Retinal pigment epithelial cell (primary cell): Measurements from ENCODE around the gene UCP2.

Experiments used
- DNase-seq: peaks from one replicate; pipeline ENCODE4 v3.0.0-alpha.2; 2010; ENCODE audit warnings: low read depth
- H3K4me3 ChIP-seq: 2 replicates; pipeline ENCODE4 v1.5.1; 2011; ENCODE audit warnings: mild to moderate bottlenecking, low read length, control low read depth, moderate library complexity
- CTCF ChIP-seq: conservative IDR thresholded peaks from 2 replicates; pipeline ENCODE4 v1.5.1; 2011; ENCODE audit warnings: low read depth, low read length, control low read depth, inconsistent platforms

The UCP2 gene

GRCh38 chr11:74009675-74010305 is 27.1 kb upstream of the UCP2 start:
- H3K4me3 ChIP-seq = no peak overlapping the region
- DNase-seq = no peak
- TF ChIP-seq CTCF = no peak

- DNase-seq = no peak
- no peak for TF ChIP-seq CTCF
These were observed 26.5 kb upstream of the UCP2 start for GRCh38 chr11:74009230-74009547.

DNA sequence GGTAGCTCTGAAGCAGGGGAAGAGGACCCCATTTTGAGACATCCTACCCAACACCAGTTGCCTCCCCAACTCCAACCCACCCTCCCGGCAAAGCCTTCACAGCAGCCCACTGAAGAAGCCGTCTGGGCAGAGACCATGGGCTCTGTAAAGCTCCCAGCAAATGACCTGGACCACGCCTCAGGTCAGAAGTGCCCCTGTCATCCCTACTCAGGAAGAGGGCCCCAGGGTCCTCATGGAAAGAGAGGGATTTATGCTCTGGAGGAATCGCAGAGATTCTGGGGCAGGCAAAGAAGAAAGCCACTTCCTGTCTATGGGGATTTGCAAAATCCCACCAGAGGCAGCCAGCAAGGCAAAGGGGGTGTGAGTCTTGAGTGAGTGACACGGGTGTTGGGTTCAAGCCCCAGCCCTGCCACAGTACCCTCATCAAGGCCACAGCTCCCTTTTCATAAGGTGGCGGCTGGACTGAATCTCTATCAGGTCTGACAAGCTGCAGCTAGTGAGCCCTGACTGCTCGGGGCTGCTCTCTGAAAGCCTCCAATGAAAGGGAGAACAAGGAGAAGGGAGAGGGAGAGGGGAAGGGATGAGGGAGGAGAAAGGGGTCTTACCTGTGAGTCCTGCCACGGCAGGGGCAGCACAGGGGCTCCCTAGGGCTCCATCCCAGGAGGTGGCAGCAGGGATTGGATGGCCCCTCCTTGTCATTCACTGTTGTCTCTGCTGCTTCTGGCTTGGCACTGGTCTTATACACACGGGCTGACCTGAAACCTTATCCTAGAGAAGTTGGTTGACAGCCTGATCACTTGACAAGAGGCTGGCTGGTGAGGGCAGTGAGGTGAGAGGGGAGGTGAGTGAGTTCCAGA is 26.0 kb upstream of the UCP2 start, which contains the start of gene UCP3:
Gene UCP3, minus strand, starts transcription at position 713 of the 857 bp plus-strand sequence. CDS start 2,043 bp downstream, outside the sequence.
- DNase-seq = no peak
- TF ChIP-seq CTCF = no peak
- H3K4me3 ChIP-seq = no peak within 1 kb of the TSS

More at GRCh38 chr11:74009230-74009547, 26.5 kb upstream of the UCP2 start:
- no peak overlapping the region for H3K4me3 ChIP-seq

DNA sequence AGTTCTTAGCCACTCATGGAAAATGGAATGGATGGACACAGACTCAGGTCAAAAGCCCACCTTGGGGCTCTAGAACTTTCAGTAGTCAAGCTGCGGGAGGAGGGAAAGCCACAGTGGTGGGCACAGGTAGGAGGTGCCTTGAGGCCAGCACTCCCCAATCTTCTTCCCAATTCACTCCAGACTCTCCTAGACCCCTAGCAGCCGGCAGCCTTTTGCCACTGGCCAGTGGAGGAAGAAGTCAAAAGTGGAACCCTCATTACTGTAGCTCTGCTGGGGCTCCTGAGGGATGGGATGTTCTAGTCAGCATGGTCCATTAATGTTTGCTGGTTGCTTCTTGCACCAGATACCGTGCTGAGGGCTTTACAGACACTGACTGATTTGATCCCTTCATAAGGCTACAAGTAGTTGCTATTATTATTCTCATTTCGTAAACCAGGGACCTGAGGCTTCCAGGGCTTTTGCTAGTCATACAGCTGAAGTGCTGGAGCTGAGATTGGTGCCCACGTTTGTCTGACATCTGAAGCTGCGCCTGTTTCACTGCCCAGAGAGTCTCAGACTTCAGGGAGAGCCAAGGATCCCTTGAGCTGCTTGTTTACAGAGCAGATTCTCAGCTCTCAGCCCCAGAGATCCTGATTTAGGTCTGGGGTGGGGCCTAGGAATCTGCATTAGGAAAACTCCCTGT is 25.2 kb upstream of the UCP2 start:
- no peak for TF ChIP-seq CTCF
- DNase-seq = no peak
- no peak overlapping the region for H3K4me3 ChIP-seq

- no peak for TF ChIP-seq CTCF
- no peak overlapping the region for H3K4me3 ChIP-seq
- no peak for DNase-seq
These were observed 24.2 kb upstream of the UCP2 start for GRCh38 chr11:74006743-74007304.

DNA sequence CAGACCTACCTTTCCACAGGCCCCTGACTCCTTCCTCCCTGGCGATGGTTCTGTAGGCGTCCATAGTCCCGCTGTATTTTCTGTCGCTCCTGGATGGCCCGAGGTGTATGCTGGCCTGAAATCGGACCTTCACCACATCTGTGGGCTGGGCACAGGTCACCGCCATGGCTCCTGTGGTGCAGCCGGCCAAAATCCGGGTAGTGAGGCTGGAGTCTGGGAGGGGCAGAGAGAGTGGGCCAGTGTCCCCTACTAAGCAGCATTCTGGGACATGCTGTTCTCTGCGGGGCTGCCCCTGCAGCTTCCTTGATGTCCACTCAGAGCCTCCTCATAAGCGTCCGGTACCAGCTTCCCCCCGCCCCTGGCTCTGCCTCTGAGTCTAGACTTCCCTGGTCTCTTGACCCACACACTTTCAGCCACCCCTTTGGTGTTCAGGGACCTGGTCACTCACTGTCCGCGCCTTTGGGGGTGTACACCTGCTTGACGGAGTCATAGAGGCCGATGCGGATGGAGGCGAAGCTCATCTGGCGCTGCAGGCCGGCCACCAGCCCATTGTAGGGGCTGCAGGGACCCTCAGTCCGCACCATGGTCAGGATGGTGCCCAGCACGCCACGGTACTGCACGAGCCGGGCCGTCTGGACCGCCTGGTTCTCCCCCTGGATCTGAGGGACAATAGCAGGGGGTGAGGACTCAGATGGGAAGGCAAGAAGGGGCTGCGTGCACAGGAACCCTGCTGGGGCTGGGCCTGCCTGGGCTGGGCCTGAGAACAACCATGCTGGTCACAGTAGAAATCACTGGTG is 23.3 kb upstream of the UCP2 start:
- DNase-seq = no peak
- no peak overlapping the region for H3K4me3 ChIP-seq
- no peak for TF ChIP-seq CTCF
